Measurements from ENCODE around the gene CDK3. TPM values are rescaled to one million over a fixed set of nuclear protein-coding genes. Genes with fewer than 3 reads are reported as not detected.
"Not testable (repeated sequence)": the region's sequence is repeated elsewhere in the genome, so short reads cannot be mapped to it uniquely, and the experiment has no call there.

Gene CDK3
- total RNA-seq, 1 donor from 2014 or later = 11.5 TPM

DNA sequence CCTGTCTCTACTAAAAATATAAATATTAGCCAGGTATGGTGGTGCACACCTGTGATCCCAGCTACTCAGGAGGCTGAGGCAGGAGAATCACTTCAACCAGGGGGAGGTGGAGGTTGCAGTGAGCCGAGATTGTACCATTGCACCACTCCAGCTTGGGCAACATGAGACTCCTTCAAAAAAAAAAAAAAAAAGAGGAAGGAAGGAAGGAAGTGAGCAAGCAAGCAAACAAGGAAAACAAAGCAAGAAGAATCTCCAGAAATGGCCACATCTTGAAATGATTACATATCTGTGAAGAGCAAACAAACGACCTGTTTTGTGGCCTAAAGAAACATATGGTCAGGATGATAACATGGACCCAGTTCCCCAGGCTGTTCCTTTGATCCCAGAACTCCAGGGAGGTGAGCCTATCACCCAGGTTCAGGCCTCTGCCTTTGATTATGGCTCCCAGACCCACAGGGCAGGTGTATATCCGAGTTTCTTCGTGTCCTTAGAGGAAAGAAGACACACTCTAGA is 30.6 kb upstream of the CDK3 start:
- DNase-seq (ENCODE audit: extremely low spot score, unreplicated experiment) = no peak
- H3K4me1 Mint-ChIP-seq (ENCODE audit: unreplicated experiment) = peaks cover 15% of the 10 kb centered on the region
- H3K9me3 Mint-ChIP-seq = no peaks in the 10 kb centered on the region
- no peak overlapping the region for H3K4me3 Mint-ChIP-seq
- H3K27me3 Mint-ChIP-seq = no peaks in the 10 kb centered on the region
- no peak overlapping the region for H3K27ac Mint-ChIP-seq
- TF ChIP-seq, protein P1, sequence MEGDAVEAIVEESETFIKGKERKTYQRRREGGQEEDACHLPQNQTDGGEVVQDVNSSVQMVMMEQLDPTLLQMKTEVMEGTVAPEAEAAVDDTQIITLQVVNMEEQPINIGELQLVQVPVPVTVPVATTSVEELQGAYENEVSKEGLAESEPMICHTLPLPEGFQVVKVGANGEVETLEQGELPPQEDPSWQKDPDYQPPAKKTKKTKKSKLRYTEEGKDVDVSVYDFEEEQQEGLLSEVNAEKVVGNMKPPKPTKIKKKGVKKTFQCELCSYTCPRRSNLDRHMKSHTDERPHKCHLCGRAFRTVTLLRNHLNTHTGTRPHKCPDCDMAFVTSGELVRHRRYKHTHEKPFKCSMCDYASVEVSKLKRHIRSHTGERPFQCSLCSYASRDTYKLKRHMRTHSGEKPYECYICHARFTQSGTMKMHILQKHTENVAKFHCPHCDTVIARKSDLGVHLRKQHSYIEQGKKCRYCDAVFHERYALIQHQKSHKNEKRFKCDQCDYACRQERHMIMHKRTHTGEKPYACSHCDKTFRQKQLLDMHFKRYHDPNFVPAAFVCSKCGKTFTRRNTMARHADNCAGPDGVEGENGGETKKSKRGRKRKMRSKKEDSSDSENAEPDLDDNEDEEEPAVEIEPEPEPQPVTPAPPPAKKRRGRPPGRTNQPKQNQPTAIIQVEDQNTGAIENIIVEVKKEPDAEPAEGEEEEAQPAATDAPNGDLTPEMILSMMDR (conservative IDR thresholded peaks at IDR 0.05) = no peak
- peaks cover 27% of the 10 kb centered on the region for H3K36me3 Mint-ChIP-seq

DNA sequence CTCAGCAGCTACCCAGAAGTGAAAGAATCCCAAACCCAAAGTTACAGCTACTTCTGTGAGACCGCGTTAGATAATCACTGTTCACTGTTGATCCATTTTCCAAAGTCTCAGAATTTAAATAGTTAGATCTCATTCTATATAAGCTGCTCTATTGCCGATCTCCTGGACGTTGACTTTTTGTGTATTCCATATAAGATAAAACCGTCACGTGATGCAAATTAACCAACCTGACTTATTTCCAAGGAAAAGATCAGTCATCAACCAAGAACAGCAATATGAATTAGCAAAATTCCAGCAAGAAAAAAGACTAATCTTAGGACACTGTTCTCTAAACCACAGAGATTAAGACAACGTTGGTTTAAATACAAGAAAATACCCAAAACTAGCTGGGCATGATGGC is 30.0 kb upstream of the CDK3 start:
- no peaks in the 10 kb centered on the region for H3K27me3 Mint-ChIP-seq

DNA sequence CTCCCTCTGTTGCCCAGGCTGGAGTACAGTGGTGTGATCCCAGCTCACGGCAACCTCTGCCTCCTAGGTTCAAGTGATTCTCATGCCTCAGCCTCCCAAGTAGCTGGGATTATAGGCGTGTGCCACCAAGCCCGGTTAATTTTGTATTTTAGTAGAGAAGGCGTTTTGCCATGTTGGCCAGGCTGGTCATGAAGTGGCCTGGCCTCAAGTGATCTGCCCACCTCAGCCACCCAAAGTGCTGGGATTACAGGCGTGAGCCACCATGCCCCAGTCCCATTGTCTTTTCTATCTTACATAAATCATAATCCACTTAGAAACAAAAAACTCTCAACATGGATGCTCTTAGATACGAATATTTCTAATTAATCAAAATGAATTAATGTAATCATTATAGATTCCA is 25.5 kb upstream of the CDK3 start:
- not testable (repeated sequence) for H3K27me3 Mint-ChIP-seq; DNase-seq (ENCODE audit: extremely low spot score, unreplicated experiment); H3K27ac Mint-ChIP-seq; H3K9me3 Mint-ChIP-seq; H3K4me3 Mint-ChIP-seq
- Mint-ChIP-seq H3K36me3 (peaks cover 31% of the 10 kb centered on the region), H3K4me1 (ENCODE audit: unreplicated experiment) (peaks cover 38% of the 10 kb centered on the region)

More for the DNA sequence above, 30.0 kb upstream of the CDK3 start:
- TF ChIP-seq, protein P1 (conservative IDR thresholded peaks at IDR 0.05) = no peak
- Mint-ChIP-seq H3K36me3 (peaks cover 27% of the 10 kb centered on the region), H3K9me3 (no peaks in the 10 kb centered on the region), H3K4me1 (ENCODE audit: unreplicated experiment) (peaks cover 17% of the 10 kb centered on the region), H3K27ac (no peak overlapping the region), H3K4me3 (no peak overlapping the region)
- no peak for DNase-seq (ENCODE audit: extremely low spot score, unreplicated experiment)

DNA sequence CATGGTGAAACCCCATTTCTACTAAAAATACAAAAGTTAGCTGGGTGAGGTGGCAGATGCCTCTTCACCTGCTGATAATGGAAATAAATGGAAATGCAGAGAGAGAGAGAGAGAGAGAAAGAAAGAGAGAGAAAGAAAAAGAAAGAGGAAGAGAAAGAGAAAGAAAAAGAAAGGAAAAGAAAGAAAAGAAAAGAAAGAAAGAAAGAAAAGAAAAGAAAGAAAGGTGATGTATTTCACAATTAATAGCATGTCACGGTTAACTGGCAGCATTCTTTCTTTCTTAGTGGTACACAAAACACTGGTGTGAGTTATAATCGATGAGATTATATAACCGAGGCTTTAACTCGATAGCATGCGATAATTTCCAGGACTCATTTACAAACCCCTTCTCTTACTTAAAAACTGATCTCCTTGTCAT is 24.9 kb upstream of the CDK3 start:
- peak overlapping the region; percentile 49 for H3K27ac Mint-ChIP-seq
- H3K4me1 Mint-ChIP-seq (ENCODE audit: unreplicated experiment) = peaks cover 36% of the 10 kb centered on the region

DNA sequence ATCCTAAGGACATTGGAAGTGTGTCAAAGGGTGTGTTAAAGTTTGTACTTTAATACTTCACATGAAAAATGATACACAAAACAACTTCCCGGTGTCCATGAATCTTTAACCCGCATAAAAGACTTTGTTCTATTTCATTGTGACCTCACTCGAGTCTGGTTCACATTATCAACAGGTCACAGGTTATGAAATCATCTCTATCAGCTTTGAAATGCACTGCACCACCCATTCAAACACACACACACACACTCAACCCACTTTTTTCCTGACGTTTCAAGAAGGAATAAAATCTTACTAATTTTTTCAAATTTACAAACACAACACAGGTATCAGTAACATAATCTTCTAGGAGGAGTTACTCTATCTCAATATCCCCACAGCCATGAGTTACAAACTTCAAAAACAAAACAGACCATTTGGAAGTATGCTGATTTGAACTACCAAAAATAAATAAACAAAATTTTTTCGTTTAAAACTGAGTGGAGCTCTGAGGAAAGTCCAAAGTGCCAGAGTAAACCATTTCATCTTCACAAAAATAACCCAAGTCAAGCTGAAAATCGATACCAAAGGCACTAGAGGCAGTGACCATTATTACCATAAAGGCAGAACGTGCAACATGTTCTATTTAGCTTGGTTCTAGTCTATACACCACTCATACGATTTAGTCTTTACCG is 24.3 kb upstream of the CDK3 start:
- Mint-ChIP-seq H3K27ac (peak overlapping the region; percentile 49), H3K27me3 (no peaks in the 10 kb centered on the region), H3K9me3 (no peaks in the 10 kb centered on the region), H3K4me3 (peak overlapping the region; percentile 76), H3K36me3 (peaks cover 26% of the 10 kb centered on the region), H3K4me1 (ENCODE audit: unreplicated experiment) (peaks cover 38% of the 10 kb centered on the region)
- DNase-seq (ENCODE audit: extremely low spot score, unreplicated experiment) = no peak
- TF ChIP-seq, protein P1 (conservative IDR thresholded peaks at IDR 0.05) = no peak

More for the DNA sequence above, 24.9 kb upstream of the CDK3 start:
- Mint-ChIP-seq H3K9me3 (no peaks in the 10 kb centered on the region), H3K4me3 (peak overlapping the region; percentile 76), H3K27me3 (no peaks in the 10 kb centered on the region), H3K36me3 (peaks cover 27% of the 10 kb centered on the region)
- TF ChIP-seq, protein P1 (conservative IDR thresholded peaks at IDR 0.05) = no peak
- no peak for DNase-seq (ENCODE audit: extremely low spot score, unreplicated experiment)

DNA sequence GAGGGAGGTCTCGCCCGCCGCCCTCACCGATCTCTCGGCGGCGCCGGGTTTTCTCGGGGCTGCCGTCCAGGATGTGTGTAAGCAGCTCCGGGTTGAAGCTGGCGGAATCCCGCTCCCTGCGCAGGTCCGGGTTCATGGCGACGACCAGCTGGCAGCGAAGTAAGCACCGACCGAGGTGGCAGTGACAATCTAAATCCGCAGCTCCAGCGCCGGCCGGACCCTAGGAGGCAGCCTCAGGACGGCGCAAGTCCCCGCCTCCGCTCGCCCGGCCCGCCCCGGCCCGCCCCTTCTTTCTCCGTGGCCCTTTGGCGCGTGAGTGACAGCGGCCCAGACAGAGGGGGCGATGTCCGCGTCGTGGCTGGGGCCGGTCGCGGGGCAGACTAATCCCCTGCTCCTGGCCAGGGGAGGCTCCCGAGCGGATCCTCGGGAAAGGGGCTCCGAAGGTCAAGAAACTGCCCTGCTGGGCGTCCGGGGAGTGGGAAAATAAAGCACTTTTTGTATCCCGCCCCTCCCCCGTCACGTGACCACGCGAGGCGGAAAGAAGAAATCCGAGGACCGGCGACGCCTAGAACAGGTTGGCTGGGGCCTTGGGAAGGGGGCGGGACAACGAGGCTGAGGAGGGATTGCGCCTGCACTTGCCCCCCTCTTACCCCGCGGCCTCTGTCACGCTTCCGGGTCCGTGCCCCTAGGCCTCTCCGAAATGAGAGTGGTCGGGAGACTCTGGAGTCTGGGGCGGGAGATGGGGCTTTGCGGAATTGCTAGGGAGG is 21.5 kb upstream of the CDK3 start, which contains the start of the genes ACOX1 and TEN1:
Gene ACOX1 (minus strand): TSS at position 229 of the 767 bp plus-strand sequence. CDS start 93 bp downstream, at position 136.
Gene TEN1 (plus strand): TSS at position 303 of the 767 bp plus-strand sequence. CDS start 6,953 bp downstream, outside the sequence.
- Mint-ChIP-seq H3K9me3 (no peaks in the 10 kb centered on the region), H3K4me1 (ENCODE audit: unreplicated experiment) (peaks cover 54% of the 10 kb centered on the region), H3K27ac (peak within 1 kb of the TSS; percentile 99), H3K36me3 (peaks cover 13% of the 10 kb centered on the region), H3K27me3 (no peaks in the 10 kb centered on the region), H3K4me3 (peak within 1 kb of the TSS; percentile 93)
- peak; percentile 96 for DNase-seq (ENCODE audit: extremely low spot score, unreplicated experiment)
- TF ChIP-seq, protein P1 (conservative IDR thresholded peaks at IDR 0.05) = peak; percentile 56
